ENCODE data around the gene IGF2. TPM values are rescaled to one million over a fixed set of nuclear protein-coding genes. Genes with fewer than 3 reads are reported as not detected.

Gene IGF2
- total and polyA plus RNA-seq, 2 donors (not counting 3 experiments of a cell fraction or from before 2014, with no cell fraction given), result 5.7 to 21.0 TPM

DNA sequence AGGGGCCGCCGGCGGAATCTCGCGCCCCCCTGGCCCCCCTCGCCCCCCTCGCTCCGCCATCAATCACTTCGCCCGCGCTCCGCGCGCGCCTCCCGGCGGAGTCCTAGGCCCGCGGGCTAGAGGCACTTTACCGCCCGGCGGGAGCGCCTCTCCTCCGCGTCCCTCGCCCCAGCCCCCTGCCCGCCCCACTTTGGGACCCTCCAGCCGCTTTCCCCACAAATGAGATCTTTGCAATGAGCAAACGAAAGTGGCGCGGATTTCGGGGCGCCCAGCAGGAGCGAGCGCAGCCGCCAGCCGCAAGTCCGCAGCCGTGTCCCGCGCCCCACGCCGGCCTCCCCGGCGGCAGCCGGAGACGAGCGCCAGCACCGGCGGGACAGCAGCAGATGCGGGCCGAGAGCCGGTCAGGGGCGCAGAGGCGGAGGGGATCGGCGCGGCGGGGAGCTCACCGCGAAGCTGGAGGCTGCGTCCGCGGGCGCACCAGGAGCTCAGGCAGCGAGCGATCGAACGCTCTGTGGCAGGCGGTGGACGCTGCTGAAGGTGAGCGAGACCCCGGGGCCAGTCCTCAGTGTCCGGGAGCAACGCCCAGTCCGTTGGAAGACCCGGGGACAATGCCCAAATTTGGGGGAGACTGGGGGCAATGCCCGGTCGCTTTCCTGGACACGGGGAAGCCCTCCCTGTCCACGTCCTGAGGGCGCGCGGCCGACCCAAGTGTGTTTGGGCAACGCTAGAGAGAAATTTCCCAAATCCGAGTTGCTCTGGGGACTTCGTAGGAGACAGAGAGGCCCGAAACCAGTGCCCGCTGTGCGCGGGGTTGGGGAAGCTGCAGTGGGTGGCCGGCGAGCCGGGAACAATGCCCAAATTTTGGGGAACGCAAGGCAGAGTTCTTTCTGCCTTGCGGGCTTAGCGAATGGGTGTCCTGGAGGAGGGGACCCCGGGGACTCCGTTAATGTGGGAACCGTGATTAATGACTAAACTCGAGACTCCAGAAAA is 1.5 kb upstream of the IGF2 start:
- H3K9ac ChIP-seq (replicated peaks; ENCODE audit: extremely low read depth, insufficient read depth, low read length), result no peak overlapping the region
- no peaks in the 10 kb centered on the region for H4K20me1 ChIP-seq (replicated peaks; ENCODE audit: control insufficient read depth, extremely low read depth, insufficient read depth, low read length)
- no peaks in the 10 kb centered on the region for H3K79me2 ChIP-seq (ENCODE audit: control insufficient read depth, insufficient read depth, low read length)
- no peak for DNase-seq (ENCODE audit: low read depth, low spot score)
- dilution Hi-C loops (cut with MboI; ENCODE audit: extremely low pct_ligation_motif_present, low sequenced_read_pairs) (no loop called here), intact Hi-C loops (cut with micrococcal nuclease) (no loop called here)
- H3K9me3 ChIP-seq (replicated peaks; ENCODE audit: control insufficient read depth, insufficient read depth, low read length), result no peaks in the 10 kb centered on the region
- H3K27ac ChIP-seq (ENCODE audit: insufficient read depth, low read depth, low read length), result no peak overlapping the region
- H3K27me3 ChIP-seq (ENCODE audit: control insufficient read depth in 2 of 2, insufficient read depth in 2 of 2, low read length in 2 of 2), result peaks cover 42 to 70% of the 10 kb centered on the region in 2 experiments
- FAIRE-seq, result no peak
- ChIA-PET CTCF (interaction anchor here (0.9 to 5.9 kb wide), 7 partner anchors 11 to 258 kb away, joined by 3 to 64 read pairs (median 4); no protein-coding TSS in a partner anchor), POLR2A (no interaction called here)
- no peak overlapping the region for H2AFZ ChIP-seq (ENCODE audit: low read depth, low read length)
- no peaks in the 10 kb centered on the region for H3K36me3 ChIP-seq (ENCODE audit: control insufficient read depth in 2 of 2, extremely low read depth in 1 of 2, insufficient read depth in 2 of 2, low read length in 2 of 2)
- peak; percentile 84 for TF ChIP-seq EZH2 (IDR thresholded peaks at IDR 0.05; ENCODE audit: borderline replicate concordance, low read depth, low read length, severe bottlenecking)
- TF ChIP-seq MYC (IDR thresholded peaks at IDR 0.05; ENCODE audit: low read depth, low read length), result no peak
- no peak overlapping the region for H3K4me3 ChIP-seq (replicated peaks in 1 of 3; ENCODE audit: insufficient read depth in 1 of 3, low read depth in 1 of 3, low read length in 3 of 3)
- H3K4me1 ChIP-seq (ENCODE audit: control insufficient read depth, extremely low read depth, insufficient read depth, low read length), result peaks cover 3% of the 10 kb centered on the region
- no peak overlapping the region for H3K4me2 ChIP-seq (ENCODE audit: insufficient read depth, low read length)
- no TSS peak for BruUV-seq (replicated peaks)
- no peaks in the 10 kb centered on the region for H3K9me1 ChIP-seq (replicated peaks; ENCODE audit: control insufficient read depth, extremely low read depth, insufficient read depth, low read length)

DNA sequence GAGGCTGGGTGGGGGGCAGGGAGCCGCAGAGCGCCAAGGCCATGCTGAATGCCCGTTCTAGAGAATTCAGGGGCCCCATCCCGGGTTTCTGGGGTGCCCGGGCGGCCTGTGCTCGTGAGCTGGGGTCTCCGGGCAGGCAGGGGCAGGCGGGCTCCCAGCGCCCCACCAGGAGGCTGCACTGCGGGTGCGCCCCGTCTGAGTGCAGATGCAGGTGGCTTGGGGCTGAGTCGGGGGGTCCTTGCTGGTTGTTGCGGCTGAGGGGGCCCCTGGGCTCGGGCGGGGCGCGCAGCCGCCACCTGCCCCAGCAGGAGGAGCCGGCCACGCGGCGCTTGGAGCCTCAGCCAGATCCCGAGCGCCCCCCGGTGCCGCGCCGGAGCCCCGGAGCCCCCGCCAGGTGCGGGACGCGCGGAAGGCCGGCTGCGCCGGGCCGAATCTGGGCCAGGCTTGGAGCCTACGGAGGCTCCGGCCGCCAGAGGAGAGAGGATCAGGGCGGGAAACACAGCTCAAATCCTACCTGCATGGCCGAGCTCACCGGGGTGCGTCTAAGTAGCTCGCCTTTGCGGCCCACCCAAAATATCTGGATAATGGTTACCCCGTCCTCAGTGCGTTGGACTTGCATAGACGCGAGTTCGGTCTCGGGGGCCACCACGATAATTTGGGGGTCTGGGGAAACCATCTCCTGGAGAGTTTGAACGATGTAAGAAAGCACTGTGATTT is 590 bp upstream of the IGF2 start:
- H3K36me3 ChIP-seq (ENCODE audit: control insufficient read depth in 2 of 2, extremely low read depth in 1 of 2, insufficient read depth in 2 of 2, low read length in 2 of 2), result no peaks in the 10 kb centered on the region
- no peak overlapping the region for H3K4me2 ChIP-seq (ENCODE audit: insufficient read depth, low read length)
- CTCF ChIA-PET, result interaction anchor here (1.1 to 5.9 kb wide), 5 partner anchors 12 to 257 kb away, joined by 3 to 64 read pairs (median 4); no protein-coding TSS in a partner anchor
- TF ChIP-seq EZH2 (IDR thresholded peaks at IDR 0.05; ENCODE audit: borderline replicate concordance, low read depth, low read length, severe bottlenecking), result peak; percentile 95
- TF ChIP-seq, protein P1, sequence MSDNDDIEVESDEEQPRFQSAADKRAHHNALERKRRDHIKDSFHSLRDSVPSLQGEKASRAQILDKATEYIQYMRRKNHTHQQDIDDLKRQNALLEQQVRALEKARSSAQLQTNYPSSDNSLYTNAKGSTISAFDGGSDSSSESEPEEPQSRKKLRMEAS (IDR thresholded peaks at IDR 0.05; ENCODE audit: insufficient read depth, insufficient read length), result no peak
- DNase-seq (ENCODE audit: low read depth, low spot score) (no peak), FAIRE-seq (no peak)
- dilution Hi-C loops (cut with MboI; ENCODE audit: extremely low pct_ligation_motif_present, low sequenced_read_pairs) (no loop called here), intact Hi-C loops (cut with micrococcal nuclease) (loop anchor here (1.0 kb wide), 1 partner anchor 62 kb away; no protein-coding TSS in a partner anchor)
- H3K4me3 ChIP-seq (replicated peaks in 1 of 3; ENCODE audit: insufficient read depth in 1 of 3, low read depth in 1 of 3, low read length in 3 of 3), result no peak overlapping the region
- H3K9ac ChIP-seq (replicated peaks; ENCODE audit: extremely low read depth, insufficient read depth, low read length), result no peak overlapping the region
- H3K9me1 ChIP-seq (replicated peaks; ENCODE audit: control insufficient read depth, extremely low read depth, insufficient read depth, low read length), result no peaks in the 10 kb centered on the region
- H4K20me1 ChIP-seq (replicated peaks; ENCODE audit: control insufficient read depth, extremely low read depth, insufficient read depth, low read length), result no peaks in the 10 kb centered on the region
- POLR2A ChIA-PET, result no interaction called here
- H2AFZ ChIP-seq (ENCODE audit: low read depth, low read length), result no peak overlapping the region
- no TSS peak for BruUV-seq (replicated peaks)
- H3K27me3 ChIP-seq (ENCODE audit: control insufficient read depth in 2 of 2, insufficient read depth in 2 of 2, low read length in 2 of 2), result peaks cover 33 to 61% of the 10 kb centered on the region in 2 experiments
- no peaks in the 10 kb centered on the region for H3K9me3 ChIP-seq (replicated peaks; ENCODE audit: control insufficient read depth, insufficient read depth, low read length)
- no peak overlapping the region for H3K27ac ChIP-seq (ENCODE audit: insufficient read depth, low read depth, low read length)
- peaks cover 3% of the 10 kb centered on the region for H3K4me1 ChIP-seq (ENCODE audit: control insufficient read depth, extremely low read depth, insufficient read depth, low read length)
- H3K79me2 ChIP-seq (ENCODE audit: control insufficient read depth, insufficient read depth, low read length), result no peaks in the 10 kb centered on the region
